Duodenal mucosa (tissue), 2 donors: ENCODE measurements around the gene ZEB1.
"Not testable (repeated sequence)": the region's sequence is repeated elsewhere in the genome, so short reads cannot be mapped to it uniquely, and the experiment has no call there.

ENCODE experiments used
- H3K27ac ChIP-seq: one replicate; pipeline ENCODE4 v1.7.0; 2013; ENCODE audit warnings: low read depth, low read length
- H3K27me3 ChIP-seq, 2 donors: one replicate each; pipeline ENCODE4 v1.7.0; 2013; ENCODE audit warnings: low read length in 2 of 2, control low read depth in 1 of 2; ENCODE audit not compliant: insufficient read depth in 2 of 2, control insufficient read depth in 1 of 2
- H3K36me3 ChIP-seq, 2 donors: one replicate each; pipeline ENCODE4 v1.7.0; 2013; ENCODE audit warnings: low read length in 2 of 2, control low read depth in 1 of 2; ENCODE audit not compliant: insufficient read depth in 2 of 2, control insufficient read depth in 1 of 2
- H3K4me1 ChIP-seq, 2 donors: one replicate each; pipeline ENCODE4 v1.7.0; 2013; ENCODE audit warnings: low read length in 2 of 2, control low read depth in 1 of 2; ENCODE audit not compliant: insufficient read depth in 2 of 2, control insufficient read depth in 1 of 2
- H3K4me3 ChIP-seq, 2 donors: one replicate each; pipeline ENCODE4 v1.7.0; 2013; ENCODE audit warnings: low read length in 2 of 2, low read depth in 1 of 2
- H3K9ac ChIP-seq, 2 donors: one replicate each; pipeline ENCODE4 v1.7.0; 2013; ENCODE audit warnings: low read length in 2 of 2, low read depth in 1 of 2
- H3K9me3 ChIP-seq, 2 donors: one replicate each; pipeline ENCODE4 v1.7.0; 2013; ENCODE audit warnings: low read length in 2 of 2, control low read depth in 1 of 2; ENCODE audit not compliant: control insufficient read depth in 1 of 2

ZEB1 gene

DNA sequence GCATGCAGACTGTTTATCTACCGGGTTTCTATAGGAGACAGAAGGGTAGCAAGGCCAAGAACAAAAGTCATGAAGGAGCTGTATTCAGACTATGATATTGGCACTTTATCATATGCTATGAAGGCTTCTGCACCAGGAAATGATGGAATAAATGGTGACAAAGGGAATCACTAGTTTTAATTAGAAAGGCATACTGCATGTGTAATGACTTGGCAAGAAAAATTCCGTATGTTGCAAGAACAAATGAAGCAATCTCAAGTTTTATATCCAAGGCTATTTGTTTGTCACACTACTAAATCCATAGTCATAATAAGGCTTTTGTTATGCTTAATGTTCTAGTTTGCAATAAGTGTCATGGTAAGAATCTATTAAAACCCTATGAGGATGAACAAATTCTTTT lies 230.9 kb downstream of the ZEB1 start:
- Histone ChIP-seq H3K27ac (no peak overlapping the region), H3K4me3 (no peak overlapping the region), H3K4me1 (no peaks in the 10 kb centered on the region), H3K36me3 (no peaks in the 10 kb centered on the region), H3K9me3 (no peaks in the 10 kb centered on the region), H3K27me3 (no peaks in the 10 kb centered on the region), H3K9ac (no peak overlapping the region)

DNA sequence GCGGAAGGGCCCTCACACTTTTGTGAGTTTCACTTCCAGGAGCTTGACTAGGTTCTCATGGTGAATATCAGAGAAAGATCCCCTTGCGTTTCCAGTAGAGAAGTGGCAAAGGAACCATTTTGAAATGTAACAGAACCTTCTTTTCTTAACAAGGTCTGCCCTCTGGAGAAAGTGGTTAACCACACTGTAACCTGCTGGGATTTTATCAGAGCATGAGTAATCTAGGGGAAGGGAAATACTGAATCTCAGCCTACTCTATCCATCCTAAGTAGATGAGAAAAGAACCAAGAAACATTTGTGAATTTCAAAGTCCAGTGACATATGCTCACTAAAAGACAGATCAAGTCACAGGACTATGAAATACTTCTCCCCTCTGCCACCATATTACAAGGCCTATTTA lies 235.5 kb downstream of the ZEB1 start:
- Histone ChIP-seq H3K4me3 (no peak overlapping the region), H3K27ac (no peak overlapping the region), H3K9ac (no peak overlapping the region), H3K36me3 (no peaks in the 10 kb centered on the region), H3K4me1 (no peaks in the 10 kb centered on the region), H3K9me3 (peaks cover 4 to 7% of the 10 kb centered on the region in 2 donors), H3K27me3 (no peaks in the 10 kb centered on the region)

DNA sequence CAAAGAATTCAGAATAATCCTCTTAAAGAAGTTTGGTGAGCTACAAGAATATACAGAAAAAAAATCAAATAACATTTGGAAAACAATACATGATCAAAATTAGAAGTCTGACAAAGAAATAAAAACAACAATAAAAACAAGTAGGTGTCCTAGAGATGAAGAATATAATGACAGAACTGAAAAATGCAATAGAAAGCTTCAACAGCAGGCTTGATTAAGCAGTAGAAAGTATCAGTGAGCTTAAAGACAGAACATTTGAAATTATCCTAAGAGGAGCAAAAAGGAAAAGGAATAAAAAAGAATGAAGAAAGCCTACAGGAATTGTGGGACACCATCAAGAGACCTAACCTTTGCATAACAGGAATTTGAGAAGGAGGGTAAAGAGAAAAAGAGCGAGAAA lies 238.8 kb downstream of the ZEB1 start:
- H3K36me3 ChIP-seq: no peaks in the 10 kb centered on the region
- no peaks in the 10 kb centered on the region for H3K4me1 ChIP-seq
- no peak overlapping the region for H3K9ac ChIP-seq
- peaks cover 4 to 7% of the 10 kb centered on the region in 2 donors for H3K9me3 ChIP-seq
- no peaks in the 10 kb centered on the region for H3K27me3 ChIP-seq
- no peak overlapping the region for H3K4me3 ChIP-seq
- H3K27ac ChIP-seq: no peak overlapping the region

DNA sequence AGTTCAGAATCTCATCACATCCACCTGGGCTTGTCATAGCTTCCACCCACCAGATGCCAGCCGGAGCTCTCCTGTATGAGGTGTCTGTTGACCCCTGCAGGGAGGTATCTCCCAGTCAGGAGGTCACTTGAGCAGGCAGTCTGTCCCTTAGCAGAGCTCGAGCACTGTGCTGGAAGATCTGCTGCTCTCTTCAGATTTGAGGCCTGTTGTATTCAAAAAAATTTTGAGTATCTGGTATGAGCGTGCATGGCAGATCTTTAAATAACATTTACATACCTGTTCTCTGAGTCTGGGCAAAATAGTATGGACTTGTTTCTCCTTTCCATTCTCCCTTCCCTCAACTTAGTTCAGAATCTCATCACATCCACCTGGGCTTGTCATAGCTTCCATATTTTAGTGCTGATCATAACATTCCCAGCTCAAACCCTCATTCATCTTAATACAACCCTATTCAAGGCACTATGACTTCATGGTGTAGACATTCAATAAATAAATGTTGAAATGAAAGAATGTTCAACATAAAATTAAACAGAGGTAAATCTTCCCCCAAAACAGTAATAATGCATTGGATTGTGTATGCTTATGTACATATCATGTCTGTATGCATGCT lies 249.3 kb downstream of the ZEB1 start:
- not testable (repeated sequence) for H3K9me3 ChIP-seq, H3K4me1 ChIP-seq, H3K4me3 ChIP-seq, H3K9ac ChIP-seq, H3K36me3 ChIP-seq, H3K27me3 ChIP-seq, H3K27ac ChIP-seq

DNA sequence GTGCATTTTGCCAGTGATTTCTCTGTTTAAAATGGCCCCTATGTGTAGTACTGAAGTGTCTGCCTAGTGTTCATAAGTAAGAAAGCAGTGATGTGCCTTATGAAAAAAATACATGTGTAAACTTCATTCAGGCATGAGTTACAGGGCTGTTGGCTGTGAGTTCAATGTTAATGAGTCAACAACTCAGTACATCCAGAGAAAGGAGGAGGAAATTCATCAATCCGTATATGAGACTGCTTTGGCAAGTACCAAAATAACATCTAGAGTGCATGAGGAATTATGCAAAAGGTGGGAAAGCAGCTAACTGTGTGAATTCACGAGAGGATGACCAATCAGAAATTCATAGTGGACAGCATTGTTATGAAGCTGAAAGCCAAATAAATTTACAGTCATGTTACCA lies 255.6 kb downstream of the ZEB1 start:
- no peaks in the 10 kb centered on the region for H3K36me3 ChIP-seq
- no peak overlapping the region for H3K27ac ChIP-seq
- H3K4me3 ChIP-seq: no peak overlapping the region
- no peaks in the 10 kb centered on the region for H3K4me1 ChIP-seq
- no peak overlapping the region for H3K9ac ChIP-seq
- no peaks in the 10 kb centered on the region for H3K27me3 ChIP-seq
- H3K9me3 ChIP-seq: no peaks in the 10 kb centered on the region

DNA sequence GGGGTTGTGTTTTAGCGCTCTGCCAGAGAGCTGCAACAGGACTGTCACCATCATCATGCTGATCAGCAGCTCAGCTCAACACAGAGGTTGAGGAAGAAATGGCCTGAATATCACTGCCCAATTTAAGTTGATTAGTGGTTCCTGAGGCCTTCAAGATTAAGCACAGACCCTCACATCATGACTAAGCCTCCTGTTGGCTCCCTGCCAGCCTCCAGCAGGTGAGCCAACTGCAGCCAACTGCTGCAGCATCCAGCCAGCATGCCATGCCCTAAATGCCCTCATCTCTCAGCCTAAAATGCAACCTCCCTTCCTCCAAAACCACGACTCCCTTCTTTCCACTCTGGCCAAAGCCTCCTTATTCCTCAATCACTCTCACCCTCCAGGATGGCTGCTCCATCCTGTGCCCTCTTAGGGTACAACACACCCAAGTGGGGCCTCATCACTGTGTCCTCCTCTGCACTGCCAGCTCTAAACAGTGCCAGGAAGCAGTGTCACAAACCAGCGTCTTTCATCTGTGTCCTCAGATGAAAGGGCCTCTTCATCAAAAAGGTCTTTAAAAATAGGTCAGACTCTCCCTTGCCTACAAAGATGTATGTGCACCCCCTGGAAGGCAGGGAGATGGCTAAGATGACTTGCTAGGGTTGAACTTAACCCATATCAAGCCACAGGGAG lies 259.3 kb downstream of the ZEB1 start:
- H3K9me3 ChIP-seq: no peaks in the 10 kb centered on the region
- H3K27ac ChIP-seq: no peak overlapping the region
- no peak overlapping the region for H3K9ac ChIP-seq
- no peaks in the 10 kb centered on the region for H3K27me3 ChIP-seq
- H3K36me3 ChIP-seq: no peaks in the 10 kb centered on the region
- peaks cover 10% of the 10 kb centered on the region in 2 donors for H3K4me1 ChIP-seq
- H3K4me3 ChIP-seq: no peak overlapping the region

DNA sequence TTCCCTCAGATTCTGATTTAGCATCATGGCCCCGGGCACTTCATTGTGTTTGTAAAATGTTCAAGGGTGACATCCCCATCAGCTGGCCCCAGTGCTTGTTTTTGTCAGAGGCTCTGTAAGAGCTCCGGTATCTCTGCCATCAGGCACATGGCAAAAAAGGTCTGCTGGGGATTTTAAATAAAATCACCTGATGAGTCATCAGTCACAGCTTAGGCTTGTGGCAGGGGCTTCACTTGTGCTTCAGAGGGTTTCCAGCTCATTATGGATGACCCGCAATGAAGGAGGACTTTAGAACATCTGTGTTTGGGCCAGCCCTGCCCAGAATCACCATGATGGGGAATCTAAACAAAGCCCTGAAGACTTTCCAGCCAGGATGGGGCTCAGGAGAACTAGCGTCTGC lies 259.9 kb downstream of the ZEB1 start:
- H3K27me3 ChIP-seq: no peaks in the 10 kb centered on the region

More for the DNA sequence above, 259.9 kb downstream of the ZEB1 start:
- no peaks in the 10 kb centered on the region for H3K36me3 ChIP-seq
- H3K9me3 ChIP-seq: no peaks in the 10 kb centered on the region
- peaks cover 10 to 11% of the 10 kb centered on the region in 2 donors for H3K4me1 ChIP-seq
- H3K27ac ChIP-seq: no peak overlapping the region
- no peak overlapping the region for H3K4me3 ChIP-seq
- no peak overlapping the region for H3K9ac ChIP-seq
